AG08396 (cell line): Measurements from ENCODE around the gene TBCCD1.
"Not testable (repeated sequence)": the region's sequence is repeated elsewhere in the genome, so short reads cannot be mapped to it uniquely, and the experiment has no call there.

Source experiments
- DNase-seq: peaks from one replicate; pipeline ENCODE4 v3.0.0; 2012; ENCODE audit warnings: low spot score, mixed read lengths

Gene TBCCD1

DNA sequence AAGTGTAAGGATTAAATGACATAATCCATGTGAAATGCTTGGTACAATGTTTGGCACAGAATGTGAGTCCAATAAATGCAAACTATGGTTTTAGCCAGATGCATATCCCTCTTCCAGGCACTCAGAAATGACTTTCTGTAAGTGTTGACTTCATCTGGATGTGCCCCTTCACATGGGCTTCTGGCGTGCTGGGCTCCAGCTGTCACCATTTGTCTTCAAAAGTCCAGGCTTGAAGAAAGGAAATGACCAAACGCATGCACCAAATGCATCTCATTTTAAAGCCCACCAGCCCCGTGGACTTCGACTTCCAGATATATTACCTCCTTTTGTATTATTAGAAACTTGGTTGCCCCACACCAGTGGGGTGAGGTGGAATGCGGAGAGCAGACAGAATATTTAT is 46.7 kb downstream of the TBCCD1 start:
- no peak for DNase-seq

GRCh38 chr3:186519021-186519658 is 48.0 kb downstream of the TBCCD1 start:
- no peak for DNase-seq

- DNase-seq, result no peak
Measured at GRCh38 chr3:186517218-186517617, 49.9 kb downstream of the TBCCD1 start.

- no peak for DNase-seq
Measured at GRCh38 chr3:186516646-186517045, 50.5 kb downstream of the TBCCD1 start.

- no peak for DNase-seq
Measured at GRCh38 chr3:186515125-186515524, 52.0 kb downstream of the TBCCD1 start.

DNA sequence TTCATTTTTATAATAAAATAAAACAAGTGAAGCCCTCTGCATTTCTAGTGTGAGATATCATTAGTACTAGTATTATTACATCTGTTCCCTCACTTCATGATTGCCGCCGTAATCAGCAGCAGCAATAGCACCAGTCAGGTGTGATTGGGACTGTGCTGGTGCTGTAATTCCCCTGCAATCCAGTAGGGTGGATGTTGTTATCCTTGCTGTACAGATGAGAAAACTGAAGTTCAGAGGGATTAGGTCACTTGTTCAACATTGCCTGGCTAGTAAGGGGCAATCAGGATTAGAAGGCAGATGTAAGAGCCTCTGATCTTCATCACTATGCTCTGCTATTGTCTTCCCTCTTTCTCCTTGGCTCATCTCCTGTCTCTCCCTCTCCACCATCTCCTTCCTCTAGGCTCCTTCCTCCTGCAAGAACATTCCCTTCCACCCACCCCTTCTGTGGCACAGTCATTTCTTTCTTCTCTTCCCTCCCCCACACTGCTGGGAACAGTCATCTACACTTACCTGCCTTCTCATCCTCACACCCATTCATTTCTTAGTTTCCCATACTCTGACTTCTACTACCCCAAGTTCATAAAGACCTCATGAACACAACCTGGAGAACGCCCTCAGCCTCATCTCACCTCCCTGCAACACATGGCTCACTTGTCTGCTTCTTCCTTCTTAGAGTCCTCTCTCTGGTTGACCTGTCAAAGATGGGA is 52.7 kb downstream of the TBCCD1 start:
- DNase-seq, result no peak

DNA sequence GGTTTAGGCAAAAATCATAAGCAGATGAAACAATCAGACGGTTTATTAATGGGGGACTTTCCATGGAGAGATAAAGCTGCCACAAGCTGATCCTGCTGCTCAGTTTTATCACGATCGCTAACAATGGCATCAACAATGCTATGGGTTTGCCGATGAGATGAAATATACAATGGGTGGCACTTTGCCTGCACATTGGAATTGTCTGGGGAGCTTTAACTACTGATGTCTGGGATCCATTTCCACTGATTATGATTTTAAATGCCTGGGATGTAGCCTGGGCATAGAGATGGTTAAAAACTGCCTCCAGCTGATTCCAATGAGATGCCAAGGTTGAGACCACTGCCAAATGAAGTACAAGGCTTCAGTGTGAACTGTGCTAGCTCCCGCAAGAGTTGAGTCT is 53.8 kb downstream of the TBCCD1 start:
- DNase-seq, result no peak

DNA sequence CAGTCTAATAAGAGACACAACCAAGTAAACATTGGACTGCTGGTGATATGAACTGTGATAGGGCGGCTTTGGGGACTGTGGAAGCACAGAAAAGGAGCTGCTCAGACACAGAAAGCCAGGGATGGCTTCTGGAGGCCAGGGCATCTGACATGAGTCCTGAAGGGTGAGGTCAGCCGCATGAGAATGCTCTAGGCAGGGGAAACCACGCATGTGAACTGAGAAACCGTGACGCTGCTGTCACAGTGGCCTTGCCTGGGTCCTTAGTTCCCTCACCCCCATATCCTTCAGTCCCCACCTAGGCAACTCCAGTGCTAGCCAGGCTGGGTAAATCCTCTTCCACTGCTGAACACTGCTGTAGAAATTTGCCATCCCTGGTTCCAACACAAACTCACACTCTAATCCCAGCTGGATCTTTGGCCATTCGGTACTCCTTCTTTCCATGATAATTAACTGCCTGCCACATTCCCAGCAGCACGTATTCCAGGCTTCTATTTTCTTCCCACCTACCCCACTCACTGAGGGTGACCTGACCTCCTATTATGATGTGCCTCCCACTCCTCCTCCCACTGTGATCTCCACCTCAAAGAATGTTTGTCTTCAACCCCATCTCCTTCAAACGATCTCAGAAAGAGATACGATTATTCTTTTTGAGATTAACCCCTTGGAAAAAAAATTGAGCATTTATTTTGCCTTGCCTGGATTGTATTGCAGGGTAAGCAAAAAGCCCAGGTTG is 54.4 kb downstream of the TBCCD1 start:
- no peak for DNase-seq

DNA sequence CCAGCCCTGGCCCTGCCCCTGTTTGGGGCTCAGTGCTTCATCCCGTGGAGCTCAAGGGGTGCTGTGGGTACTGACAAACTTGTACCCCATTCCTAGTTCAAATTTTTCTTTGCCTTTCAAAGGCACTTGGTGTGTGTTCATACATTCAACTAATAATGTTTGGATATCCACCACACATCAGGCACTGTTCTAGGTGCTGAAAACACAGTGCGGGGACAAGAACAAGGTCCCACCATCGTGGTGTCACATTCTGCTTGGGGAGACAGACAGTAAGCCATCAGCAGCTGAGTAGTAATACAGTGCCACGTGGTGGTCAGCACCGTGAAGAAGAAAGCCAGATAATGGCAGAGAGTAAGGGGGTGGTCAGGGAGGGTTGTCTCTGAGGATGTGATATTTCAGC is 55.4 kb downstream of the TBCCD1 start:
- no peak for DNase-seq

- DNase-seq, result no peak
Measured at GRCh38 chr3:186511245-186511644, 55.9 kb downstream of the TBCCD1 start.

- no peak for DNase-seq
Measured at GRCh38 chr3:186510374-186511079, 56.6 kb downstream of the TBCCD1 start.

DNA sequence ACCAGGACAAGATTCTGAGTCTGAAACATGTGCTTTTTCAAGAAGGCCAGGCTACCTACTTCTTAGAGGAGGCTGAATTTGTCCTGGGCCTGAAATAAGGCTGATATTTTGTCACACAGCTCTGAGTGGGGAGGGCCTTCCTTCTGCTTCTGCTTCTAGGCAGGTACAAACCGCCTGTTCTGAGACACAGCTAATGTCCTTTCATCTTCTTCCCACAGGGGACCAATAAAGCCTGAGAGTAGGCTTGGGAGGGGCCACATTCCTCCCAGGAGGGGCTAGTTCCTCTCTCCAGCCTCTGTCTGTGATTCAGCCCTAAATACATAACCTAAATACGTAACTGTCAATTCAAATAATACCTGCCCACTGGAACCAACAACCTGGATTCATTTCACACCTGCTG is 57.7 kb downstream of the TBCCD1 start:
- DNase-seq, result no peak

DNA sequence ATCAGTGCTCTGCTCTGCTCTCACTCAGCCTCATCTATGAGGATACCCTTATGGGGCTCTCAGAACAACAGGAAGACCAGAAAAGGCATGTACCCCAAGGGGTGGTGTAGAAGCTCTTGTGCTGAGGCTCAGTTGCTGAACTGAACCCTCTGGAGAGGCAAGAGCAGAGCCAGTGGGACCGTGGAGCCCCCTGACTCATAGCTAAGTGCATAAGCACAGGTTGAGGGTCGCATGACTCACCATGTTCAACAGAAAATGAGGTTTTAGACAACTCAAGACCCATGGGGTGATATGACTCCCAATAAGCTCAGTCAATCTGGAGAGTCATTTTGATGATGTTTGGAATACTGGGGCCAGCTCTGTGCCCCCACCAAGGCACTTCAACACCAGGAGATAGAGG is 60.3 kb downstream of the TBCCD1 start:
- no peak for DNase-seq

- no peak for DNase-seq
Measured at GRCh38 chr3:186506191-186506739, 60.9 kb downstream of the TBCCD1 start.

DNA sequence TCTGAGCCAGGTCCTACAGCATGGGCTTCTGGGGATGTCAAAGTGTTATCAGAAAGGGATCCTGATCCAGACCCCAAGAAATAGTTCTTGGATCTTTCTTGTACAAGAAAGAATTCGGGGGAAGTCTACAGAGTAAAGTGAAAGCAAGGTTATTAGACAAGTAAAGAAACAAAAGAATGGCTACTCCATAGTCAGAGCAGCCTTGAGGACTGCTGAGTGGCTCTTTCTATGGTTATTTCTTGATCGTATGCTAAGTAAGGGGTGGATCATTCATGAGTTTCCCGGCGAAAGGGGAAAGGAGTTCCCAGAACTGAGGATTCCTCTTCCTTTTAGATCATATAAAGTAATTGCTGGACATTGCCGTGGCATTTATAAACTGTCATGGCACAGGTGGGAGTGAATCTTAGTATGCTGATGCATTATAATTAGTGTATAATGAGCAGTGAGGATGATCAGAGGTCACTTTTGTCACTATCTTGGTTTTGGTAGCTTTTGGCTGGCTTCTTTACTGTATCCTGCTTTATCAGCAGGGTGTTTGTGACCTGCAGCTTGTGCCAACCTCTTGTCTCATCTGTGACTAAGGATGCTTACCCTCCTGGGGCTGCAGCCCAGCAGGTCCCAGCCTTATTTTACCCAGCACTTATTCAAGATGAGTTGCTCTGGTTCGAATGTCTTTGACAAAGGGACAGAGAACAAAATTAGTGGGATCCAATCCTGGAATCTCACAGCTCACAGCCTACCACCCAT is 64.0 kb downstream of the TBCCD1 start:
- no peak for DNase-seq

DNA sequence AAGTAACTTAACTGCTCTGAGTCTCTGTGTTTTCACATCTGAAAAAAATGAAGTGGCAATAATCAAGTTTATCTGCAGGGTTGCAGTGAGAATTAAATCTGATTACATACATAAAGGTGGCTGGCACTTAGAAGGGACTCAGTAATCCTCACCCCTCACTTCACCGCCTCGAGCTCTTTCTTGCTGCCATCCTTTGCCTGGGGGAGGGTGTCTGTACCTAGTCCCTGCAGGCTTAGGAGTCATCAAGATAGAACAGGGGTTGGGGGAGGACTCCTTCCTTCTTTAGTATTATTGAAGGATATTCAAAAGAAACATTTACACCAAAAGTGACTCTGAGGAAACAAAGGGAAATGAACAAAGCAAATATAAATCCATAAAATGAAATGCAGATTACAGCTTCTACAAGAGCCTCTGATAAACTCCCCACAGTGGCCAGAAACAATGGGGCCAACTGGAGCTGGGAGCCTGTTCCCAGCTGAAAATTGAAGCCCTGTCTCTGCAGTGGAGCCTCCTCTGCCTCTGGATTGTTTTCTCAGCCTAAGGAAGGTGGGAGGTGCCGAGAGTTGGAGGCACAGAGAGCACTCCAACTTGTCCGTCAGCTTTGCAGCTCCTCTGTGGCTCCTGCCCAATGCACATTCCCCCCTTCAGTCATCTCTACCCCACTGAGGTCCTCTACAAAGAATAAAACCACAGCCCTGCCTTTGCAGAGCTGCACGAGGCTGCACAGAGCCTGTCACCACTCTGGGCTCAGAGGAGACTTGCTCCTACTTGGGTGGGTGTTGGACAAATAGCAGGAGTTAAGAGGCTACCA is 64.8 kb downstream of the TBCCD1 start:
- DNase-seq, result no peak

GRCh38 chr3:186499949-186500348 is 67.2 kb downstream of the TBCCD1 start:
- DNase-seq, result not testable (repeated sequence)

- not testable (repeated sequence) for DNase-seq
Measured at GRCh38 chr3:186498022-186498421, 69.1 kb downstream of the TBCCD1 start.

GRCh38 chr3:186497608-186498007 is 69.5 kb downstream of the TBCCD1 start:
- DNase-seq, result no peak

- DNase-seq, result no peak
Measured at GRCh38 chr3:186496635-186497034, 70.5 kb downstream of the TBCCD1 start.
